Epithelial cell of esophagus (primary cell): ENCODE results near the gene EML4.

ENCODE experiments used
- DNase-seq: peaks from one replicate; pipeline ENCODE4 v3.0.0; 2010; ENCODE audit warnings: low read depth
- H3K4me3 ChIP-seq: 2 replicates; pipeline ENCODE4 v1.5.1; 2011; ENCODE audit warnings: mild to moderate bottlenecking, low read length, control low read depth
- CTCF ChIP-seq: IDR thresholded peaks from 2 replicates; pipeline ENCODE4 v1.5.1; 2011; ENCODE audit warnings: low read depth, mild to moderate bottlenecking, low read length, control low read depth, inconsistent platforms; ENCODE audit not compliant: insufficient read depth; ENCODE audit errors: missing control alignments

Gene EML4

GRCh38 chr2:42382144-42382543 is 213.0 kb downstream of the EML4 start:
- no peak for DNase-seq
- TF ChIP-seq CTCF = no peak
- no peak overlapping the region for H3K4me3 ChIP-seq
